Ecto neural progenitor cell (in vitro differentiated cells): ENCODE data around the gene SIL1.

Experiments used
- DNase-seq: peaks from one replicate; pipeline ENCODE4 v3.0.0-alpha.2; 2018; ENCODE audit warnings: low spot score

SIL1 gene

GRCh38 chr5:138978581-138978980 lies 219.6 kb downstream of the SIL1 start:
- DNase-seq: no peak

GRCh38 chr5:138978080-138978479 lies 220.1 kb downstream of the SIL1 start:
- no peak for DNase-seq

DNA sequence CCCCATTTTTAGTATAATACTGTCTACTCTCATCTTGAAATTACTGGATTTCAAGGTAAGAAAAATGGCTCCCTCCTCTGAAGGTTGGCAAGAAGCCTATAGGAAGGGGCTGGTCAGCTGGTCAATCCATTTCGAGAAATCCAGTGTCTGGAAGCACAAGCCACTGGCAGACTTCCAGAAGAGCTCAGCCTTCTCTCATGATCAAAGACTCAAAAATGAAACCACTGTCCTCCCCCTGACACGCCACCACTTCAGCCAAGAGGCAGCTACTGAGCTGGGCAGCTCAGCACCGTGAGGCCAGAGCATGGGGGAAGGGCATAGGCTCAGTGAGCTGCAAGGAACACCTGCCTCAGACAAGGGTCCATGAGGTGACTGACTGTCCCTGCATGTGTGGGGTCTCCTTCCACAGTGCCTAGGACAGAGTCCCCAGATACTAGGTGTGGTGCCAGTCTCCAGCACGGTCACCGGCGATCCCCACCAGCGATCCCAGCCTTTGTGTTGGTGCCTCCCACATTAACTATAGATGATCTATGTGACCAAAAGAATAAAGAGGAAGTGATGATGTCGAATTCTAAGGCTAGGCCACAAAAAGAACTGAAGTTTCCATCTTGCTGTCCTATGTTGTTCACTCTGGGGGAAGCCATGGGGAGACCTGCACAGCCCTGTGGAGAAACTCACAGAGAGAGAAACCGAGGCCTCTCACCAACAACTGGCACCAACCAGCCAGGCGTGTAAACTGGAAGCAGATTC lies 222.9 kb downstream of the SIL1 start:
- DNase-seq: no peak

- DNase-seq: no peak
Measured at GRCh38 chr5:138974227-138975063, 223.7 kb downstream of the SIL1 start.

GRCh38 chr5:138972836-138973235 lies 225.3 kb downstream of the SIL1 start:
- DNase-seq: no peak

GRCh38 chr5:138972230-138972629 lies 225.9 kb downstream of the SIL1 start:
- DNase-seq: no peak

DNA sequence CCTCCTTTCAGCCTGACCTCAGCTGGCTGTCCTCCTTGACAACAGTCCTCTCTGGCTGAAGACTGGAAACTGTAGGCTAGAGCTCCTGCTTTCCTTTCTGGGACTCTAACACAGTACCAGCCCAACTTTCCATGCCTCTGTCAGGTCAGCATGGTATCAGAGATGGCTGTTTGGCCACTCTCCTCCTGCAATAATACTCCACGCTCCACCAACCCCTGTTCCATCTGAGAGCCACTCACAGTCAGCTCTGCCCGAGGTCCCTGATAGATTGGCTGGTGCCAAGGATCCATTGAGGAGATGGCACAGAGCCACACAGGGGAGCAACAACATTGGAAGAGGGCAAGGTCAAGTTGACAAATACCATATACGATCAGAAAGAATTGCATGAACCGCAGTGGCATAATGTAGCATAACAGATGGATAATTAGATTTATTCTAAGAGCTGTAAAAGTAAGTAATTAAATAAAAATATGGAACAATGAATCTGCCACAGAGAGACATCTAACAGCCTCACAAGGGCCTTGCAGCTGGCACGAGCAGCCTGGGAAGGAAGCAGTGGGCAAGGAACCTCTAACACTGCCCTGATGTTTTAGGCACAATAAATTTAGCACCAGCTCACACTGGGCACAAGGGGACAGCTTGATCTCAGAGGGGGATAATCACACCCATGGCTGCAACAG lies 228.7 kb downstream of the SIL1 start:
- no peak for DNase-seq

DNA sequence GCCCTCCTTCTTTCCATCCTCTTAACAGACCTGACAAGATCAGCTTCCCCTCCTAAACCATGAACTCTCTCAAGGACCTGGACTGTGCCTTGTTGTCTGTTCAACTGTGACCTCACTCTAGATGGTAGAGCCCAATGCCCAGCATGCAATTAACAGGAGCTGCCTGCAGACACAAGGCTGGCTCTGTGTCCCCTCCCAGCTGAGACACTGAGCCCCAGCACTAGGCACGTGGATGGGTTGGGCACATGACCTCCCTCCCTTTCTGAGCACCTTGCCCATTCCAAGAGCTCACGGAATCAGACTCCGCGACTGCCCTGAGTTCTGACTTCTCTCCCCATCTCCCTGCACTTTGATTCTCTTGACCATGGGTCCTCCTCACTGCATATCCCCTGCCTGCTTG lies 229.6 kb downstream of the SIL1 start:
- no peak for DNase-seq

DNA sequence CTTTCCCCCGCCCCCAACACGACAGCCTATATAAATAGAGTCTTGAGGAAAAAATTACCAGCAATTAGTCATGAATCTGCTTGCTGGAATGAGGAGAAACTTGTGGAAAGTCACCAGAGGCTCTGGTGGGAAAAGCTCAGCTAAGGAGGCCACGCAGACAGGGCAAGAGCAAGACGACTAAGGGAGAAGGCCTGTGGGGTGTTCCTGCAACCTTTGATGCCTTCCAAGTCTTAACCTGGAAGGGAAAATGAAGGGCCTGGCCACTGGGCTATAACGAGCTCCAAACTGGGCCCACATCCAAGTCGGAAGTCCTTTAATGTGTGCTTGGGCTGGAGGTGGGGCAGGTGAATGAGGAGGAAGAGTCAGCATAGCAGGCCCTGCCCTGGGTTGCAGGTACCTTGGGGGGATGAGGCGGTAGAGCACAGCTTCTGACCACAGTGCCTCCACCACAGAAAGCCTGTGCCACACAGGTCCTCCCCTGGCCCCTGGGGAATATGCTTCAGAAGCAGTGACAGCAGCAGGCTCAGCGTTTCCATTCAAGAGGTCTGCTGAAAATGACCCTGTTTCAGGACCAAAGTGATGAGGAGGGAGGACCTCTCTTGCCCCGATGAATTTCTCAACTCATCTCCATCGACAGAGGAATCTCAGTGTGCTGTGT lies 230.2 kb downstream of the SIL1 start:
- DNase-seq: no peak

DNA sequence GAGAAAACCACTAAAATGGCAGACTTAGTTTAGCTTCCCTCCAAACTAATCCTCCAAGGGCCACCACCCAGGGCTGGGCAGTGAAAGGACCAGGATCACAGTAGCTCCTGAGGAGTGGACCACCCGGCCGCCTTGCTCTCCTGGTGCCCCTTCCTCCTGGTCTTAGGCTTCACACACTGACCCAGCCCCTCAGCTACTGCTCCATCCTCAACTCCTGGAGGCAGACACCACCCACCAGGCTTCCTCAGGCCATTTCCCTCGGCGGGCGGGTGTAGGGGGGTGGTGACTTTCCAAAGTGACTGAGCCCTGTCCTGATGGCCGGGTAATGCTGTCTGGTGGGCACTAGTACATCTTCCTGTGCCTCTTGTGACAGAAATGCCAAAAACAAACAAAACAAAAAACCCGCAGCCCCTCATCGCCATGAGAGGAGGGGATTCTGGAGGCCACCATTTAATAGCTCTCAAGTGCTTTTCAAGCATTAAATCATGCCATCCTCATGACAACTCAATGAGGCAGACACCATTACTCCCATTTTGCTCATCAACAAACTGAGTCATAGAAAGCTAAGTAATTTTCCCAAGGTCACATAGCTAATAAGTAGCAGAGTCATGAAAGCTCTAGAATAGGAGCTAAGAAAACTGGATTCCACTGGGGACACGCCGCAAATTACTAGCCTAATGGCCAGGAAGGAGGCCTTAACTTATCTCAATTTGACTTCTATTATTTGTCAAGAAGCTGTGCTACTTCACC lies 231.8 kb downstream of the SIL1 start:
- no peak for DNase-seq

DNA sequence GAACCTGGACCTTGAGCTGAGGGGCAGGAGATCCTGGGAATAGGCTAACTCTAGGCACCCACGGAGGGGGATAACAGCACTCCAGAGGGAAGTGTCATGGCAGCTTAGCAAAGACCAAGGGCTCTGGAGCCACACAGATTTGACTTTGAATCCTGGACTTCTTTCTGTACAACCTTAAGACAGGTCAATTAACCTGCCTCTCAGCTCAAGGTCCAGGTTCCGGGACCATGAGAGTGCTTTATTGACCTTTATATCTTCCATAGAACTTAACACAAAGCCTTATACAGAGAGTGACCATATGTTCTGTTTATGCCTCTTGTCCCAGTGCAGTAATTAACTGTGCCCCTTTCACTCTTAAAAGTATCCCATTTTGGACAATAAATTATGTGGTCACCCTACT lies 232.5 kb downstream of the SIL1 start:
- no peak for DNase-seq

GRCh38 chr5:138964647-138965201 lies 233.4 kb downstream of the SIL1 start:
- no peak for DNase-seq

- no peak for DNase-seq
Measured at GRCh38 chr5:138963763-138964371, 234.3 kb downstream of the SIL1 start.

DNA sequence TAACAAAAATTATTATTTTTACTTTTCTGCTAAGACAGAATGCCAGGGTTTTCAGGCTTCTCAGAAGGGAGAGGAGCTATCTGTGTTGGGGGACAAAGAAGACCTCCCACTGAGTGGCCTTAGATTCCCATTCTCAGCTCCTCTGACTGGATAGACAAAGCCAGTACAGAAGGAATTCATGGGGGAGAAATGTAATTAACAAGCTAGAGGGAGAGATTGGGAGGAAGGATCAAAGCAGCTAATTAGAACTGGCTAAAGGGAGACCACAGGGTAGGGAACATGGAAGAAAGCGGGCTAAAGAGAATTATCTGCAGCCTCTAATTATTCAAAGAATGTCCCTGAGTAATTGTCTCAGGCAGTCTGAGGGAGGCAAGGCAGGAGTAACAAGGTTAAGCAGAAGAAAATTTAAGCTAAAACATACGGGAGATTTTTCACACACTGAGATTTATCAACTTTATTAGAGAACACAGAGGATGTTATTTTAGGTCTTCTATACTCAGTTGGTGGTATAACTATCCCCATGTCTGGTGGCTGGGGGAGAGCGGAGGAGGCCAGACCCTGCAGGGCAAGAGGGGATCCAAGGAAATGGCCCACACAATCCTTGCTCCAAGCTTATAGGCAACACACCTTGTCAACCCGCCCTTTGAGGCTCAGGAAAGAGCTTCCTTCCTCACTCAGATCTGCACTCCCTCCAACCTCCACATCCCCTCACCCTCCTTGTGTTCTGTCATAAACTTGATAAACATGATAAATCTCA lies 235.4 kb downstream of the SIL1 start:
- DNase-seq: no peak

DNA sequence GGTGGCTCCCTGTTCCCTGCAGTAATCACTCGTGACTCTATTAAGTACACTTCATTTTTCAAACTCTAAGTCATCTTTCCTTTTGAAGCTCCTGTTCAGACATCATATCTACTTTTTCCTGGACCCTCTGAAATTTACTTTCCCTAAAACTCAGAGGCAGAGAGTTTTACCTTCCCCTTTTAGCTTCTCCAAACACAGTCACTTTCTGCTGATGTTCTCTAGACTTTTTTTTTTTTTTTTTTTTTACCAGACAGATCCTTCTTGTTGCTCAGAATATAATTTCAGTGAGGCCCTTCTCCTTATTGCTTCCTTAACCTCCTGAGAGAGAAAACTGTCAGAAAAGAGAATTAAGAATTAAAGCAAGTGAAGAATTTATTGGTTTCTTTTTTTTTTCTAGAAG lies 236.4 kb downstream of the SIL1 start:
- DNase-seq: no peak

DNA sequence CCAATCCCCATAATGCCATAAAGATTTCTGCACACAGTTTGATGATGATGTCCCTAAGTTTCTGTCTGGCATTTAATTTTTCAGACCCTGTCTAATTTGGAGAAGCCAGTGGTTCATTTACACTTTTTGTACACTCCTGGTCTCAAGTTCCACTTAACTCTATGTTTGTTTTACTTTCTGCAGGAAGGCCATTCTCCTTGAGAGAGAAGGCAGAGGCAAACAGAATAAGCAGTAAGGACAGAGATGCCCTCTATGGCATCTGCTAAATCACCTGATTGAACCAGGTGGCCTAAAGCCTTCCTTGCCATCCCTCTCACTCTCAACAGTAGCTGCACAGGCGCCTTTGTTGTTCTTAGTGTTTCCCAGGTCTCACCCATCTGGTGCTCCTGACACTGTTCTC lies 236.9 kb downstream of the SIL1 start:
- DNase-seq: no peak

DNA sequence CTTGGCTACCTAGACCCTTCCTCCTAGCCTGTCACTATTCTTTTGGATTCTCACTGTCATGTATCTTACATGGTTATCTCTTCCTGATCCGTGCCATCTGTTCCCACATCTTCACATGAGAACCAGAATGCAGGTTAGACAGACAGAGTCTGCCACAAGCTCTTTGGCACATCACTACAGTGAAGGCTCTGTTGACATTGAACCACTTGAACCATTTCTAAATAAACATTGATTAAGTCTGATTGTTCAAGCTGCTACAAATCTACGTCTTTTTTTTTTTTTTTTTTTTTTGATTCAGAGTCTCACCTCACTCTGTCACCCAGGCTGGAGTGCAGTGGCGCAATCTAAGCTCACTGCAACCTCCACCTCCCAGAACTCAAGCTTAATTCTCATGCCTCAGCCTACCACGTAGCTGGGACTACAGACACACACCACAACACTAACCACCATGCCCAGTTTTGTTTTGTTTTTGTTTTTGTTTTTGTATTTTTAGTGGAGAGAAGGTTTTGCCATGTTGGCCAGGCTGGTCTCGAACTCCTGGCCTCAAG lies 237.9 kb downstream of the SIL1 start:
- DNase-seq: no peak

DNA sequence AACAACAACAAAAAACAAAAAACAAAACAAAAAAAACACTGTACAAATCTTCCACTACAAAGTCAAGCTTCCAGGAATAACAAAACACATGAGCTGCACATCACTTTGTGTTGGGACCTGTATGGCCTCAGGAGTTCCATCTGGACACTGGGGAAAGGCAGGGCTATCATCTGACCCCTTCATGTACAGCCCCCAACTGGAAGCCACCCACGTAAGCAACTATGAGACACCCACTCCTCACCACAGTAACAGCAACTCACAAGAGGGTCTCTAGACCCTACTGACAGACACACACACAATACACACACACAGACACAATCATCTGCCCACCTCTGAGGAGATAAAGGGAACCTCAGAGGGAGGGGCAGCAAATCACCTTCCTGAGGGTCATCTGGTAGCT lies 241.4 kb downstream of the SIL1 start:
- no peak for DNase-seq

DNA sequence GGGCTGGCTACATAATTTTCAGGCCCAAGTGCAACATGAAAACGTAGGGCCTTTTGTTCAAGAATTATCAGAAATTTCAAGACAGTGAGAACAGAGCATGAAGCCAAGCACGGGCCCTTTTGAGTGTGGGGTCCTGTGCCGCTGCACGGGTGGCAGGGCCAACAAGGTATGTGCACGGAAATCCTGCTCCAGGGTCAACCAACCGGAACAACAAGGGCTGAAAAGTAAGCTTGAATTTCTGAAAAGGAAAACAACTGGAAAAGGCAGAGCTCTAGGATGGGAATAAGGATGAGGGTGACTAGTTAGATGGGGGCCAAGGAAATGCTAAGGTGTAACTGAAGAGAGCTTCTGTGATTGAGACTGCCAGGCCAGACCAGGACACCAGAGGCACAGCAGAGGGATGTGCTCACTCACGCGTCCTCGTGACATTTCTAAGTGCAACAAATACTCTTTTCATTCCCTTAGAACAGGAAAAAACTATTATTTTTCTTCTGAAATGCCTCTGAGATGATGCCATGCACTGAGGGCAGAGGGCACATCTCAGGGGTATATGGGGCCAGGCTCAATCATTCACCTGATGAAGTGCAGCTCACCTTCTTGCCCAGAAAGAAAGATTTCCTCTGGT lies 242.4 kb downstream of the SIL1 start:
- DNase-seq: no peak
